NCI-H2227 (cell line): Measurements from ENCODE around the gene RAD50.

Experiments
- DNase-seq: peaks from one replicate; lab custom pipeline; 2025; ENCODE audit not compliant: unreplicated experiment; lab: John Stamatoyannopoulos, UW

The RAD50 gene

DNA sequence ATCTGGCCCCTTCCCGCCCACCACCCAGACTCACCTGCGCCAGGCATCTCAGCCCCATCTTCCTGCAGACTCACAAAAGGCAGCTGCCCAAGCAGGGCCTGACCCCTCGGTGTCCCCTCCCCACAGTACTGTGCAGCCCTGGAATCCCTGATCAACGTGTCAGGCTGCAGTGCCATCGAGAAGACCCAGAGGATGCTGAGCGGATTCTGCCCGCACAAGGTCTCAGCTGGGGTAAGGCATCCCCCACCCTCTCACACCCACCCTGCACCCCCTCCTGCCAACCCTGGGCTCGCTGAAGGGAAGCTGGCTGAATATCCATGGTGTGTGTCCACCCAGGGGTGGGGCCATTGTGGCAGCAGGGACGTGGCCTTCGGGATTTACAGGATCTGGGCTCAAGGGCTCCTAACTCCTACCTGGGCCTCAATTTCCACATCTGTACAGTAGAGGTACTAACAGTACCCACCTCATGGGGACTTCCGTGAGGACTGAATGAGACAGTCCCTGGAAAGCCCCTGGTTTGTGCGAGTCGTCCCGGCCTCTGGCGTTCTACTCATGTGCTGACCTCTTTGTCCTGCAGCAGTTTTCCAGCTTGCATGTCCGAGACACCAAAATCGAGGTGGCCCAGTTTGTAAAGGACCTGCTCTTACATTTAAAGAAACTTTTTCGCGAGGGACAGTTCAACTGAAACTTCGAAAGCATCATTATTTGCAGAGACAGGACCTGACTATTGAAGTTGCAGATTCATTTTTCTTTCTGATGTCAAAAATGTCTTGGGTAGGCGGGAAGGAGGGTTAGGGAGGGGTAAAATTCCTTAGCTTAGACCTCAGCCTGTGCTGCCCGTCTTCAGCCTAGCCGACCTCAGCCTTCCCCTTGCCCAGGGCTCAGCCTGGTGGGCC, 103.1 kb downstream of the RAD50 start:
- DNase-seq, result no peak

DNA sequence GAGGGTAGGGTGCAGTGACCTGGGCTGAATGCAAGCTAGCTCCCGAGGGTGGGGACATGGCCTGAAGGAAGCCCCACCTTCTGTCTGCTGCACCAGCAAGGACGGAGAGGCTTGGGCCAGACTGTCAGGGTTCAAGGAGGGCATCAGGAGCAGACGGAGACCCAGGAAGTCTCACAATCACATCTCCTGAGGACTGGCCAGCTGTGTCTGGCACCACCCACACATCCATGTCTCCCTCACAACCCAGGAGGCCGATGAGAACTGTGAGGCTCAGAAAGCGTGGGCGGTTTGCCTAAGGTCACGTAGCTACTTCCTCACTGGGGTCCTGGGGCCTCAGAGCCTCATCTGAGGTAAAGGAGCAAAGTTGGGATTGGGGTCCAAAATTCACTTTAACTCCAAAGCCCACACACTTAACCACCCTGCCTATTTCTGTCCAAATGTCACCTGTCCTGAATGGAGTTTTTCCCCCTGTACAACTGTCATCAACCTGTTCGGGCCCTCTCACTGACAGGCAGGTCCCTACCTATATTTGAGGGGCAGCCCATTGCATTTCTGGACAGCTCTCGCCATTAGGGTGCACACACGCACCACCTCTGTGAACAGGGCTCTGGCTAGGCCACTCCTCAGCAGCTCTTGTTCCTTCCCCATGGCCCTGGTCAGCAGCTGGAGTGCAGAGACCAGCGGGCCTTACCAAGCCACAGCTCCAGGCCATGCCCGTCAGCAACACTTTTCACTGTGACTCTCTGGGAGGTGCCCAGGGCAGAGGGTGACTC, 104.6 kb downstream of the RAD50 start:
- no peak for DNase-seq

DNA sequence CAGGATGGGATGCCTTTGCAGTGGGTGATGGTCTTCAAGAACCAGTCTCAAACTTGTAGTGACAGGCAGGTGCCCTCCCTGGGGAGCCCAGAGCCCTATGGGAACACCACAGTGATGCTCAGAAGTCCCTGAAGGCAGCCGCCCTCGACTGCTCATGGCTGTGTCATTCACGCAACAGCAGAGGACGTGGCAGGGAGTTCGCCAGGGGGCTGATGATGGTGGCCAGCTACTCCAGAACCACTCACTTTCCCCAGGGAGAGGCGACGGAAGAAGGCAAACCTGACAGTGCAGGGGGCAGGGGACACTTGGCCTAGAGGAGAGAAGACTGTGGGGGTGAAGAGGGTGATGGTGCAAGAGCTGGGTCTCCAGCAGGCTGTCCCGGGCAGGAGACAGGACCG, 105.2 kb downstream of the RAD50 start:
- DNase-seq, result no peak

DNA sequence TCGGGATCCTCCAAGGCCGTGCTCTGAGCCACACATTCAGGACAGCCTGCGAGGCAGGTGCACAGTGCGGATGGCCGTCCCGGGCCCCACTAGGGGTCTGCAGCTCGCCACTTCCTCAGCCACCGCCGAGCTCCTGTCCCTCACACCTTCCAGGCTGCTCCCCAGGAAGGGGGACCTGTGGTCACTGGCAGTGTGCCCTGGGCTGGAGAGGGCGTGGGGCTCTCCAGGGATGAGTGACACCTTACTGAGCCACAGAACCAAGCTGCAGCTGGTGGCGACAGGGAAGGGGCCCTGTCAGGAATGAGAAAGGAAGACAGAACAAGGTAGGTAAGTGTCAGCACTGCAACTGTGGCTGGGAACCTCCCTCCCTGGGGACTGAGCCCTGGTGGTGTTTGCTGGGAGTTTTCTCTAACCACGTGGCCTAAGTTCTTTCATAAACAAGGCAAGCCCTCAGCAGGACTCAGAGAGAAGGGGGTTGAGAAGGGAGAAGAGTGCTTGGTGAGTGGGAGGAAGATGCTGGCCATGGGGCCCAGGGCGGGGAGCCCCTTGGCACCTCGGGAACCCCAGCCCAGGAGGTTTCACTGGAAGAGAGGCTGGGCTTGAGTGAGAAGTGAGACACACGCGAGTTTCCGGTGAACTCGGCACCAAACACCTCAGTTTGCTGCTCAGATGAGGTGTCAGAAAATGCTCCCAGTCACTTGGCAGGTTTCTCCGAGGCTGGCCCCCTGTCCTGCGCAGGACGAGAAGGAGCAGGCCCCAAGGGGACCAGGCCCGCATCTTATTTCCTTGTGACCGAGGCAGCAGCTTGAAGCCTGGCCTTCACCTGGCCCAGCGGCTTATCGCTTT, 106.4 kb downstream of the RAD50 start:
- DNase-seq, result no peak

DNA sequence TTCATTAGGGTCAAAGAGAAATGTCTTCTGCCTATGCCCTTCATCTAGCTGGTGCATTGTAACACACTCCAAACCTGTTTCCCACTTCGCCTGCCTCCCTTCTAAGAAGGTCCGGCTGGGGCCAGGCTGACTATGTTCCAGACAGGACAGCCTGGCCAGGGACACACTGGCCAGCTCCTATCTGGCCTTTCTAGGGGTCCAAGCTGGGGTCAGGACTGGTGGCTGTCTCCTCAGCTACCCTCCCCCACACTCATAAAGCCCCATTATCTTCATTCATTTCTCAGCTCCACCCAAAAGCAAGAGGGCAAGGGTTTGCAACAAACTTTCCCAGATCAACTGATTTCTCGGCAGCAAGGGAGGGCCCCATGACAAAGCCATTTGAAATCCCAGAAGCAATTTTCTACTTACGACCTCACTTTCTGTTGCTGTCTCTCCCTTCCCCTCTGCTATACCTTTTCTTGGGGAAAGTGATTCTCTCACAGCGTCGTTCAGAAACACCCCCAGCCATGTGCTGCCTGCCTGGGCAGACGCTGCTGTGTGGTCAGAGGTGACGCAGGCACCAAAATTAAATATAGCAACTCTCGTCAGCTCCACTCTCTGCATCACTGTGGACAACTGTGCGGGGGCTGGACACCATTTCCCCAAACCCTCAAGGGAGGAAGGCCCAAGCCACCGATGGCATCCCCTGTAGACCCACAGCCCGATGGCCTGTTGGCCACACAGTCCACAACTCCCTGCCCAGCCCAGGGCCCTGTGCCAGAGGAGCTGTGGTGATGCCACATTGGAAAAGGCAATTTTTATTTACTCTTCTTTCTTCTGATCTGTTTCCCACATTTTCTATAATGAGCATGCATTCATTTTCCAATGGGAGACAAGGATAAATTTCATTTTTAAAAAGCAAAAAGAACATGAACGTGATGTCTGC, 107.3 kb downstream of the RAD50 start:
- no peak for DNase-seq

DNA sequence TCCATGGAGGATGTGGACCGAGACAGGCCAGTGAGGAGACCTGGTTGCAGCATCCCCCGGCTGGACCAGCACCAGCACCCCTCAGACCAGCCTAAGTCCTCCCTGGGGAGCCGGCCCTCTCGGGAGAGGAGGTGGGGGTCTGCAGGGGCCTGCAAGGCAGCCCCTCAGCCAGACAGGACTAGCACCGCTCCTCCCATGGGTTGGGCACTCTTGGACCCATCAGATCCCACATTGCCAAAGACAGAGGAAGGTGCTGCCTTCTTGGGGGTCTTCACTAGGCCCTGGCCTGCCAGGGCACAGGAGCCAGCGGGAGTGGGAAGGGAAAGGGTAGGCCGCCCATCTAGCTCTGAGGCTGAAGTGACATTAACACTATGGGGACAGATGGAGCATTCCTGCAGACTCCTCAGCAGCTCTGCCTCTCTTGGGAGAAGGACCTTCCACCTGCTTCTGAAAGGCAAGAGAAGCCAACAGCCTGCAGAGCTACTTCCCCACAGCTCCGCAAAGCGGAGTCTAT, 108.0 kb downstream of the RAD50 start:
- no peak for DNase-seq

DNA sequence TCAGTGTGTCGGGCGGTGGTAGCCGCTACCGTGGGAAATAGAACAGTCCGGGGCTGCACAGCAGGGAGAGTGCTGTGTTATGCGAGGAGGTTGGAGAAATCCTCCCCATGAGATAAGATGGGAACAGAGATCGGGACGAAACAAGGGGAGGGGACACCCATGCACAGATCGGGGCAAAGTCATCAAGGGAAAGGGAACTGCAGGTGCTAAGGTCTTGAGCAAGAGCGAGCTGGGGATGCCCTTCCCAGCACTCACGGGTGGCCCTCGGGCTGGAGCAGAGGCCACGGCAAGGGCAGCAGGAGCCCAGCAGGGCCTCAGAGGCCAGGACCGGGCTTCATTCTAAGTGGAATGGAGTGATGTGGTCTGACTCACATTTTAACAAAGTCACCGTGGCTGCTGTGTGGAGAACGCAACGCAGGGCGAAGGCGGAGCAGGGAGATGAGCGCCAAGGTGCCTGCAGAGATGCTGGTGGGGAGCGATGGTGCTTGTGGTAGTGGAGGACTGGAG, 108.8 kb downstream of the RAD50 start:
- DNase-seq, result no peak

DNA sequence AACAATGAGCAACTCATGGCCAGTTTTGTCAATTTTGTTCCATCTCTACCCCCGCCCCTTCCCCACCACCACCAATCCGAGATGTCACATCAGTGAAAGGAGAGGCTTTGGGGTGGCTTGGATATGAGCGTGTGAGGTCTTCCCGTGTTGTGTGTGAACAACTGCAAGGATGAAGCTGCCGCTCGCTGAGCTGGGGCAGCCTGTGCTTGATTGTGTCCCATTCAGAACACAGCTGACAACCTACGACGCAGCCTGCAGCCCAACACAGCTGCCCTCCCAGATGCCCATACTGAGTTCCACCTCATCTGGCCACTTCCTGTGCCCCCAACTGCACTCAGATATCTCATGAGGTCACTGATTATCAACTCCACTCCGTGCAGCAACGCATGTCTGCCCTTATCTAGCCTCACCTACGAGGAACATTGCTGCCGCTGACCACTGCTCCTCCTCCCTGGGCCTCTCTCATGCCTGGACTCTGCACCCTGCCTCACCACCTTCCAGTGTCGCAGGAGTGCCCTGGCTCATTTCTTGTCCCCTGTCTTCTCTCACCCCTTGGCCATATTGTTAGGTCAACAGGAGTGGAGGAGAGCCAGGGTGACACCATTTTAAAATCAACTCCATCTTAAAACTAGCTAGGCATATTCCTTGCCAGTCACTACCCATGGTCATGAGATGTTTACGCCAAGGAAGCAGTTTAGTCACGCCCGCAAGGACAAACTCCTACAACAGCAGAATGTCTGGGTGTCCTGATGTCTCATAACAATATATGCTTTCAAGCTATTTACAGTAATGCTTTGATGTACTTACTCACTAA, 109.7 kb downstream of the RAD50 start:
- no peak for DNase-seq

DNA sequence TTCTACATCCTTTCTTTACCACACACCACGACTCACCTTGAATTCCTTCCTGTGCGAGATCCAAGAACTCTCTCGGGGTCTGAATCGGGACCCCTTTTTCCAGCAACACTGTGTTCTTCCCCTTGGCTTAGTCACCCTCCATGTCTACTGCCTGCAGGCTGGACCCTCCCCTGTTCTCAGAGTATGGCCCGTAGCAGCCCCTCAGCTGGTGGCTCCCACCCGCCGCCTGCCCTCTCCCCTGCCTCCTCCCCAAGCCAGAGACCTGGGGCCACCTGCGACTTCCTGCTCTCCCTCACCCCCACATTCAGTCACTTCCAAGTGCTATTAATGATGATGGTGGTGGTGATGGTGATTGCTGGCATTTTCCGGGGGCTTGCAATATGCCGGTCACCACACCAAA, 110.5 kb downstream of the RAD50 start:
- DNase-seq, result no peak

DNA sequence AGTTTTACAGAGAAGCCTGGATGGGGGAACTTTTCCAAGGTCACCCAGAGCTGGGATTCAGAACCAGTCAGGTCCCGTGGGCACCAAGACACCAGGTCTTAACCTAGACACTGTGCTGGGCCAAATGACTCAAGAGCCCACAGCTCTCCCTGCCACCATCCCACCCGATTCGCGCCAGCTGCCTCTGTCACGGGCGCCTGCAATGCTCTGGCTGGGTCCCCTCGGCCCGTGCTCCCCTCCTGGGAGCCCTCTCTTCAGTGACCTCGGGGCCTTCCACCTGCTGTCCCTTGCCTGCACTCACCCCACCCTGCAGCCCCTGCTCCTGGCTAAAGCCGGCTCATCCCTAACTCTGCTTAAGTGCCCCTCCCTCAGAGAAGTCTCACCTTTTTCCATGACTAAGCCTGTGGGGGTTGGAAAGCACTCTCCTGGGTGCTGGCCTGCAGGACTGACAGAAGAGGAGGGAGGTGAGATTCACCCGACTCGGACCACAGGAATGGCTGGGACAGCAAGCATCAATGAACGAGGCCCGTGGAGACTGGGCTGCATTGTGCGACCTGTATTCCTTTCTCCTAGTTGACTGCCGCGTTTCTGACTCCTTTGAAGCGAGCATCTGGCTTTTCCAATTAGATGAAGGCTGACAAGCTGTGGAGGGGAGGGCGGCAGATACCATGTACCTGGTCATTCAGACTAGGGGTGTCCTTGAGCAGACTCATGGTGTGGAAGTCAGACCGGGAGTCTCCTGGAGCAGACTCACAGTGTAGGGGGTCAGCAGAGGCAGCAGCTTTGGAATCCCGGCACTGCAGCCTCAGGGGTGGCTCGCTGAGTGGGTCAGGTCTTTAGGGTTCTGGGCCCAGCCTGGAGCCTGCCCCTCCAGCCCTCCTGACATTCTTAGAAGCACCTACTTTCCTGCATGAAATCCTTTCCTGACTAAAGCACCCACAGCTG, 111.3 kb downstream of the RAD50 start:
- no peak for DNase-seq

DNA sequence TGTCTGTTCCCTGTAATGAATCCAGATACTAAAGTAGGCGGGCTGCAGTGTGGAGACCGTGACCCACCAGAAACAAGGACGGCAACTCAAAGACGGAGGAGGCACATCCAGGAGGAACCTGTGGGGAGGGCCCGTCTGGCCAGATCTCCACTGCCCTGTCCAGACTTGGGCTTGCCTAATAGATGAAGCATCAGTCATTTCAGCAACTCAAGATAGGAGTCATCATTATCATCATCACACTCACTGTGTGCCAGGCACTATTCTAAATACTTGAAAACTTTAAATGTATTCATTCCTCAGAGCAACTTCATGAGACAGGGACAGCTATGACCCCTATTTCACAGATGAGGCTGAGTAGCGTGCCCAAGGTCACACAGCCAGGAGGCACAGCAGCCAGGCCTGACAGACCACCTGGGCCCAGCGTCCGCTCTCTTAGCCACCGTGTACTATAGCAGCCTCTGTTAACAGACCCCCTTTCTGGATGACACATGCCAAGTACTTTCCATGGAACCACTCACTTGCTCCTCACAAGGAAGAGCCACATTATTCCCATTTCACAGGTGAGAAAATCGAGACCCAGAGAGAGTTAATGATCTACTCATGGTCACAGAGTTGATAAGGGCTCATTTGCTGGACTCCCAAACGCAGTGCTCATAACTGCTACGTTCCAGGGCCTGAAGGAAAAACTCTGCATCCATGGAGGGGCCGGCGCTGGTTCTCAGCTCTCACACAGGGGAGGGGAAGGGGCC, 112.1 kb downstream of the RAD50 start:
- no peak for DNase-seq

DNA sequence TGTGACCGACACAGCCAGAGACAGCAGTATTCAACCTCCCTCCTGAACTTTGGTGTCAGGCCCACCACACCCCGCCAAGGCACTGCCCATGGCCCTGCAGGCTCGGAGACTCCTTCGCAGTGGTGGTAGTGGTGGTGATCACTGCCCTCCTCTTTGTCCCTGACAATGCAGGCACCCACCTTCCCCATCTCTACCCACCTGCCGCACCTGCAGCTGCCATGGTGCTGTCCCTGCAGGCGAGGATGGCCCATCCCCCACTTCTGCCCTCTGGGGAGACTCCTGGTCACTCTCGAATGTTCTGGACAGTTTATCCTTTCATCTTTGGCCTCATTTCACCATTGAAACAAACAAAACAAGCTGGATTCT, 112.7 kb downstream of the RAD50 start:
- DNase-seq, result no peak

DNA sequence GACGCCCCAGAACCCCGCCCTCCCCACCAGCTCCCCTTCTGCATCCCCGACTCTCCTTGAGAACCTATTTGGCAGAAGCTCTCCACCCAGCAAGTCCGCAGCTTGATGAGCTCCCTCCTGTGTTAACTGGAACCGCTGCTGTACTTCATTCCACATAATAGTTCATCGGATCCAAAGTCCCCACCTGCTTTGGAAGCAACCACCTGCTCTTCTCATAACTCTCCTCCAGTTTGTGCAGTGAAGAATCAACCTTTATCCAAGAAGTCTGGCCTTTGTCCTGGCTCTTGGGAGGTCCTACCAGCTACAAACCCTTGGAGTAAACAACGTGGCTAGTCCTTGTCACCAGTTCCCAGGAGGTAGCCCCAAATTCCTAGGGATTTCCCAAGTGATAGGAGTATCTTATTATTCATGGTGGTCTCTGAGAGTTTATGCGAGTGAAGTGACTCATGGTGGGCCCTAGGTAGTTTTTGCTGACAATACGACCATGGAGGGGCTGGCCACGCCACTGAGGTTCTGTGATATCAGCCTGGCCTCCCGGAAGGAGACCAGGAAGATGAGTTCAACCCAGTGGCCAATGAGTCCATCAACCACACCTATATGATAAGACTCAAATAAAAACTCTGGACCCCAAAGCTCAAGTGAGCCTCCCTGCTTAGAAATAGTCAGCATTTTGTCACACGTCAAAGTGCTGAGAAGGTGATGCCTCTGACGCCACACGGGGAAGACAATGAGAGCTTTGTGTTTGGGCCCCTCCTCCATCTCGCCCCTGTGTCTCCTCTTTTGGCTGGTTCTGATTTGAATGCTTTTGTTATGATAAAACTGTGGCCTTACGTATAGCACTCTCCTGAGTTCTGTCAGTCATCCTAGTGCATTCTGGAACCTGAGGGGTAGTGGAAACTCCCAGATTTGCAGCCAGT, 113.4 kb downstream of the RAD50 start:
- no peak for DNase-seq

DNA sequence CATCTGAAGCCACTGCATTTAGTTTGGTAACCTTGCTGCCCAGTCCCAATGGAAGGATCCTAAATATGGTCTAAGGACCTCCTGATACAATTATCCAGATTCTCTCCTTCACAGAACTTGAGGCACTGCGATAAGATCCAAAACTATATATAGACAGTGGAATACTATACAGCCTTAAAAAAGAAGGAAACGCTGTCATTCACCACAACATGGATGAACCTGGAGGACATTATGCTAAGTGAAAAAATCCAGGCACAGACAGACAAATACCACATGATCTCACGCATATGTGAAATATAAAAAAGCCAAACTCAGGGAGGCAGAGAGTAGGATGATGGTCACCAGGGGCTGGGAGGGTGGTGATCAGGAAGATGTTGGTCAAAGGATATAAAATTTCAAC, 114.2 kb downstream of the RAD50 start:
- no peak for DNase-seq

DNA sequence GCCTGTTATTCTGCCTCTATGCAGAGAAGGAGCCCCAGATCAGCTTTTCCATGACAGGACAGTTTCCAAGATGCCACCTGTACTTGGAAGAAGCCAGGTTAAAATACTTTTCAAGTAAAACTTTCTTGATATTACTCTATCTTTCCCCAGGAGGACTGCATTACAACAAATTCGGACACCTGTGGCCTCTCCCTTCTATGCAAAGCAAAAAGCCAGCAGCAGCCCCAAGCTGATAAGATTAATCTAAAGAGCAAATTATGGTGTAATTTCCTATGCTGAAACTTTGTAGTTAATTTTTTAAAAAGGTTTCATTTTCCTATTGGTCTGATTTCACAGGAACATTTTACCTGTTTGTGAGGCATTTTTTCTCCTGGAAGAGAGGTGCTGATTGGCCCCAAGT, 116.7 kb downstream of the RAD50 start:
- no peak for DNase-seq

DNA sequence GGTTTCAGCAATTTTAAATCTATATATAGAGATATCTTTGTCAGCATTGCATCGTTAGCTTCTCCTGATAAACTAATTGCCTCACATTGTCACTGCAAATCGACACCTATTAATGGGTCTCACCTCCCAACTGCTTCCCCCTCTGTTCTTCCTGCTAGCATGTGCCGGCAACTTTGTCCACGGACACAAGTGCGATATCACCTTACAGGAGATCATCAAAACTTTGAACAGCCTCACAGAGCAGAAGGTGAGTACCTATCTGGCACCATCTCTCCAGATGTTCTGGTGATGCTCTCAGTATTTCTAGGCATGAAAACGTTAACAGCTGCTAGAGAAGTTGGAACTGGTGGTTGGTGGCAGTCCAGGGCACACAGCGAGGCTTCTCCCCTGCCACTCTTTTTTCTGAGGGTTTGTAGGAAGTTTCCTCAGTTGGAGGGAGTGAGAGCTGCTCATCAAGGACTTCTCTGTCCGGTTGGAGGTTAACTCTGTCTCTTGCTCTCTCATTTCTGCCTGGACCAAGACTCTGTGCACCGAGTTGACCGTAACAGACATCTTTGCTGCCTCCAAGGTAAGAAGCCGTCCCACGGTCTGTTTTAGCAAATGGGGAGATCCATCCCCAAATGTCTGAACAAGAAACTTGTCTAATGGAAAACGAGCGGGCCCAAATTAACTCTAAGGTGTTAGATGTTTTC, 117.3 kb downstream of the RAD50 start, which contains the start of gene IL4:
Gene IL4, plus strand, starts transcription at position 51 of the 692 bp plus-strand sequence. Its CDS starts 62 bp downstream, at position 113.
- DNase-seq, result no peak
